HG03521 (cell line): Measurements from ENCODE around the gene AMH.
"Not testable (repeated sequence)": the region's sequence is repeated elsewhere in the genome, so short reads cannot be mapped to it uniquely, and the experiment has no call there.

Experiments used
- ATAC-seq: cut with Tn5 transposase; IDR thresholded peaks from one replicate; pipeline ENCODE4 v1.9.1; 2021; ENCODE audit warnings: mild to moderate bottlenecking, moderate library complexity; ENCODE audit not compliant: unreplicated experiment

Gene AMH

GRCh38 chr19:2268480-2268830 is 19.3 kb downstream of the AMH start:
- no peak for ATAC-seq

GRCh38 chr19:2268861-2269243 is 19.7 kb downstream of the AMH start:
- ATAC-seq = no peak

GRCh38 chr19:2269244-2270156 is 20.4 kb downstream of the AMH start:
- ATAC-seq = peak; percentile 68

GRCh38 chr19:2270157-2270422 is 21.0 kb downstream of the AMH start:
- ATAC-seq = no peak

GRCh38 chr19:2270423-2271233 is 21.5 kb downstream of the AMH start:
- ATAC-seq = no peak

GRCh38 chr19:2271234-2272103 is 22.3 kb downstream of the AMH start:
- ATAC-seq = no peak

GRCh38 chr19:2273356-2274184 is 24.4 kb downstream of the AMH start:
- no peak for ATAC-seq

GRCh38 chr19:2274185-2274711 is 25.1 kb downstream of the AMH start:
- no peak for ATAC-seq

GRCh38 chr19:2274931-2275535 is 25.9 kb downstream of the AMH start:
- ATAC-seq = no peak

- no peak for ATAC-seq
Measured at GRCh38 chr19:2275588-2276428, 26.7 kb downstream of the AMH start.

- ATAC-seq = no peak
Measured at GRCh38 chr19:2276429-2276986, 27.4 kb downstream of the AMH start.

GRCh38 chr19:2277138-2277537 is 28.0 kb downstream of the AMH start:
- no peak for ATAC-seq

- no peak for ATAC-seq
Measured at GRCh38 chr19:2278459-2279158, 29.5 kb downstream of the AMH start.

- no peak for ATAC-seq
Measured at GRCh38 chr19:2280633-2281264, 31.6 kb downstream of the AMH start.

GRCh38 chr19:2281265-2282061 is 32.3 kb downstream of the AMH start:
- ATAC-seq = not testable (repeated sequence)

- ATAC-seq = no peak
Measured at GRCh38 chr19:2282062-2282861, 33.1 kb downstream of the AMH start, which contains the start of gene PEAK3. TSS of gene PEAK3 (minus strand) at chr19:2282175. CDS start at chr19:2280931, 1,244 bp downstream.
